Adrenal gland (tissue), 12 donors: ENCODE data around the gene TREML4. TPM values are rescaled to one million over a fixed set of nuclear protein-coding genes. Genes with fewer than 3 reads are reported as not detected.
"Not testable (repeated sequence)": the region's sequence is repeated elsewhere in the genome, so short reads cannot be mapped to it uniquely, and the experiment has no call there.

ENCODE experiments used
- DNase-seq, 7 donors: peaks; one replicate each; pipeline ENCODE4 v3.0.0-alpha.2; 2019 to 2020
- H3K27ac ChIP-seq, 5 donors: fragments of 200-600 bp; sonication (generic) in 4 of 5; 1 replicate in 3 of 5; 2 replicates in 2 of 5; pipeline versions ENCODE4 v1.5.1 to v1.8.0; 2016 to 2020; ENCODE audit warnings: mild to moderate bottlenecking in 1 of 5
- H3K27me3 ChIP-seq: fragments of 200-600 bp; 2 replicates; pipeline ENCODE4 v1.8.0; 2021
- H3K36me3 ChIP-seq, 2 donors: fragments of 200-600 bp; replicated peaks in 1 of 2; 1 replicate in 1 of 2; 2 replicates in 1 of 2; pipeline versions ENCODE4 v1.5.1 to v1.8.0; 2018 to 2022
- H3K4me1 ChIP-seq, 2 donors: fragments of 200-600 bp; replicated peaks in 1 of 2; 1 replicate in 1 of 2; 2 replicates in 1 of 2; pipeline versions ENCODE4 v1.5.1 to v1.8.0; 2018 to 2021
- H3K4me3 ChIP-seq, 4 donors: fragments of 200-600 bp; sonication (generic) in 3 of 4; one replicate each; pipeline ENCODE4 v1.5.1; 2016 to 2018
- H3K9me3 ChIP-seq, 3 donors: fragments of 200-600 bp; sonication (generic) in 1 of 3; replicated peaks in 1 of 3; 1 replicate in 2 of 3; 2 replicates in 1 of 3; pipeline versions ENCODE4 v1.5.1 to v1.8.0; 2016 to 2021
- POLR2A ChIP-seq, 2 donors: fragments of 450-650 bp; IDR thresholded peaks; one replicate each; pipeline ENCODE4 v1.6.1; 2017; ENCODE audit warnings: antibody characterized with exemption in 2 of 2, mild to moderate bottlenecking in 2 of 2, moderate library complexity in 1 of 2
- WGBS, 4 donors: extraction: QIAGEN DNeasy Blood & Tissue Kit in 2 of 4; methylation state at CpG; one replicate each; pipeline versions ENCODE4 v1.1.5 to v1.1.7; 2013 to 2017; 5-methylcytosine and 5-hydroxymethylcytosine counted together
- intact Hi-C, 2 donors: fragments of 100-400 bp; cut with DNase I; formaldehyde crosslinking; loops; one replicate each; pipeline versions ENCODE4 v1.14.1 to v1.15.0; 2022 to 2023
- polyA plus RNA-seq, 3 donors: library from polyadenylated mRNA; stranded (reverse); fragments of 200-250 nt in 2 of 3; fragments of 350-450 nt in 1 of 3; fragmentation: Illumina TruSeq in 1 of 3; extraction: RNeasy Lipid Tissue Mini Kit (QIAGEN cat#74804) in 1 of 3; gene quantifications; one replicate each; pipeline ENCODE4 v1.2.3, GENCODE V29; 2013 to 2014
- total RNA-seq, 9 donors: library from RNA; depleted of rRNA in 4 of 9; stranded (reverse); fragments of >200 nt in 4 of 9; fragments of 120-200 nt in 1 of 9; fragmentation: NEBNext Ultra II Directional in 1 of 9; extraction: Animal tissue kit (Norgen Biotek cat#: 25700) in 1 of 9; gene quantifications; one replicate each; pipeline versions ENCODE4 v1.1.0 to v1.2.4, GENCODE V29; 2013 to 2023
- TF ChIP-seq, protein P1 (sequence below), 6 experiments: fragments of 450-650 bp in 4 of 6; fragments of 200-600 bp in 2 of 6; sonication (generic) in 1 of 6; IDR thresholded peaks; 1 replicate in 5 of 6; 2 replicates in 1 of 6; pipeline versions ENCODE4 v1.5.1 to v1.8.0; 2016 to 2021; ENCODE audit warnings: antibody characterized with exemption in 6 of 6, mild to moderate bottlenecking in 2 of 6, moderate library complexity in 1 of 6
- donor health status: healthy with polysubstance abuse.
- donor health status: Bipolar disorder and iron deficiency.
- donor health status: DM: yes; HTN: yes; CAD: no.
- donor health status: DM: no; HTN: no; CAD: no.
- donor health status: DM: no; HTN: no; CAD: no.
- donor health status: DM: yes; HTN: yes; CAD: no.

Gene TREML4
- total and polyA plus RNA-seq, 12 donors = 0.06 TPM; not detected in 11

DNA sequence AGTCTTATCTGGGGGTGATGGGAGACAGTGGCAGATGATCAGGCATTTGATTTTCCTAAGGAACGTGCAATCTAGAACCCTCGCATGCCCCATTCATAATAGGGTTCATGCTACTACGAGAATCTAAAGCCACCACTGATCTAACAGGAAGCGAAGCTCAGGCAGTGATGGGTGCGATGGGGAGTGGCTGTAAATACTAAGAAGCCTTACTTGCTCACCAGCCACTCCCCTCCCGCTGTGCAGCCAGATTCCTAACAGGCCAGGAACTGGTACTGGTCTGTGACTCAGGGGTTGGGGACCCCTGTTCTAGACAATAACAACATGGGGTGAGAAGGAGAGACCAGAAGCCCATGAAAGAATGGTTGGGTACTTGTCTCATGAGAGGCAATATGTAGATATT is 4.5 kb downstream of the TREML4 start:
- 85 to 93% (median 88%) methylated on average over 6 of the region's 6 CpGs for WGBS, 4 donors
- intact Hi-C loops = no loop called here
- no peaks in the 10 kb centered on the region for H3K9me3 ChIP-seq
- H3K4me3 ChIP-seq = no peak overlapping the region
- DNase-seq = no peak
- no peaks in the 10 kb centered on the region for H3K36me3 ChIP-seq
- TF ChIP-seq, protein P1, sequence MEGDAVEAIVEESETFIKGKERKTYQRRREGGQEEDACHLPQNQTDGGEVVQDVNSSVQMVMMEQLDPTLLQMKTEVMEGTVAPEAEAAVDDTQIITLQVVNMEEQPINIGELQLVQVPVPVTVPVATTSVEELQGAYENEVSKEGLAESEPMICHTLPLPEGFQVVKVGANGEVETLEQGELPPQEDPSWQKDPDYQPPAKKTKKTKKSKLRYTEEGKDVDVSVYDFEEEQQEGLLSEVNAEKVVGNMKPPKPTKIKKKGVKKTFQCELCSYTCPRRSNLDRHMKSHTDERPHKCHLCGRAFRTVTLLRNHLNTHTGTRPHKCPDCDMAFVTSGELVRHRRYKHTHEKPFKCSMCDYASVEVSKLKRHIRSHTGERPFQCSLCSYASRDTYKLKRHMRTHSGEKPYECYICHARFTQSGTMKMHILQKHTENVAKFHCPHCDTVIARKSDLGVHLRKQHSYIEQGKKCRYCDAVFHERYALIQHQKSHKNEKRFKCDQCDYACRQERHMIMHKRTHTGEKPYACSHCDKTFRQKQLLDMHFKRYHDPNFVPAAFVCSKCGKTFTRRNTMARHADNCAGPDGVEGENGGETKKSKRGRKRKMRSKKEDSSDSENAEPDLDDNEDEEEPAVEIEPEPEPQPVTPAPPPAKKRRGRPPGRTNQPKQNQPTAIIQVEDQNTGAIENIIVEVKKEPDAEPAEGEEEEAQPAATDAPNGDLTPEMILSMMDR (IDR thresholded peaks at IDR 0.05) = no peak
- no peak for TF ChIP-seq POLR2A (IDR thresholded peaks at IDR 0.05)
- H3K27ac ChIP-seq = no peak overlapping the region
- H3K4me1 ChIP-seq = no peaks in the 10 kb centered on the region
- H3K27me3 ChIP-seq = no peaks in the 10 kb centered on the region

DNA sequence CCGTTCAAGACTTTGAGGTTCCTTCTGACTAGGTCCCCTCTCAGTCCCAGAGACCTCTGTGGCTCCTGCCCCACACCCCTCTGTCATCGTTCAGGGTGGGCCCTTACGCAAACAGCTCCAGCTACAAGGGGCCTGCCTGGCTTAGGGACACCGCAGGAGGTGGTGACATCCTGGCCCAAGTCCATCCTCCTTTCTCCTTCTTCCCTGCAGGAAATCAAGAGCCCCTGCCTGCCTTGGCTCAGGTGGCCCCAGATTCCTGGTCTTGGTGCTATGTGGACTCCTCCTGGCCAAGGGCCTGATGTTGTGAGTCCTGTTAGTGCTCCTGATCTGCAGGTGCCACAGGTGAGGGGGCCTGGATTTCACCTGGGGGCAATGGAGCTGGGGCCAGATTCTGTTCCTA is 8.1 kb downstream of the TREML4 start:
- WGBS, 4 donors = 81 to 96% (median 91%) methylated on average over 4 of the region's 4 CpGs
- H3K4me3 ChIP-seq = no peak overlapping the region
- H3K27me3 ChIP-seq = peaks cover 28% of the 10 kb centered on the region
- H3K27ac ChIP-seq = no peak overlapping the region
- H3K9me3 ChIP-seq = no peaks in the 10 kb centered on the region
- no peaks in the 10 kb centered on the region for H3K36me3 ChIP-seq
- intact Hi-C loops = no loop called here
- no peak for DNase-seq
- no peaks in the 10 kb centered on the region for H3K4me1 ChIP-seq
- no peak for TF ChIP-seq POLR2A (IDR thresholded peaks at IDR 0.05)
- TF ChIP-seq, protein P1 (IDR thresholded peaks at IDR 0.05) = no peak

DNA sequence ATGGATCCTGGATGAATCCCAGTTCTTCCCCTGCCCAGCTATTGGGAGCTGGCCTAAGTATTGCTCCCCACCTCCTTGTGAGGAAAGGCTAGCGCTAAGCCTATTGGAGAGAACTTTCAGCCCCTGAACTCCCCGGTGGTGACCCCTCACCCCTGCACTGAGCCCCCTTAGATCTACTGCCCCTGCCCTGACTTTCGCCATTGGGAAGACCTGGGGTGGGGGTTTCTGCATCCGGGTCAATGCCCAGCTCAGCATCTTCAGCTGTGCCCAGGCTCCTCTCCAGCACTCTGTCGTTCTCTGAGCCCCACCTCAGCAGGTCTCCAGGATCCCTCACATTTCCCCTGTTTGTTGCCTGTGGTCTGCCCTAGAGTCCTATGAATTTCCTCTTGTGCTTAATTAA is 9.0 kb downstream of the TREML4 start:
- 59 to 84% (median 65%) methylated on average over 3 to 5 of the region's 5 CpGs for WGBS, 4 donors
- intact Hi-C loops = no loop called here
- H3K36me3 ChIP-seq = no peaks in the 10 kb centered on the region
- no peak for DNase-seq
- TF ChIP-seq, protein P1 (IDR thresholded peaks at IDR 0.05) = no peak
- TF ChIP-seq POLR2A (IDR thresholded peaks at IDR 0.05) = no peak
- H3K9me3 ChIP-seq = no peaks in the 10 kb centered on the region
- H3K4me1 ChIP-seq = no peaks in the 10 kb centered on the region
- H3K4me3 ChIP-seq = no peak overlapping the region
- H3K27ac ChIP-seq = no peak overlapping the region
- H3K27me3 ChIP-seq = peaks cover 28% of the 10 kb centered on the region

DNA sequence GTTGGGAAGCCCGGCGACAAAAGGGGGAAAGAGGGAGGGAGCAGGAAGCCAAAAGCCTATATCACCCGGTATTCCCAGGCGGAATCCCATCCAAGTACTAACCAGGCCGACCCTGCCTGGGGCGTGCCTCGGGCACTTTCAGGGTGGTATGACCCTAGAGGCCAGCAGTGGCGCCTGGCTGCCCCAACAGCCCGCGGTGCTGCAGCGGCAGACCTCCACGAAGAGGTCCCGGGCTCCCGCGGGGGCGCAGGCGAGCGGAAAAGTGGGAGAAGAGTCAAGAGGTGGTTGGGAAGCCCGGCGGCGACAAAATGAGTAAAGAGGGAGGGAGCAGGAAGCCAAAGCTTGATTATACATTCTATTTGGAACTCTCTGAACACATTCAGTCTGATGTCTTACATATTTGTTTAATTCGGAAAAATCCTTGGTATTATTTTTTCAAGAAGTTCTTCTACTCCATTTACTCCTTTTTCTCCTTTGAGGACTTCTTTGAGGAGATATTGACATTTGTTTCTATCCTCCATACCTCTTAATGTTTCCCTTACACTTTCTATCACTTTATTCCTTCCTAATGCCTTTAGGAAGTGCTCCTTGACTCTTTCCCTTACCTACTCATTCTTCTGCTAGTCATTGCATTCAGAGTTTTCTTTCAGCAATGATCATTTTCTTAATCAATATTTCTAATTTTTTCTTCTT is 11.5 kb downstream of the TREML4 start:
- DNase-seq = no peak
- Histone ChIP-seq H3K27ac (no peak overlapping the region), H3K4me3 (no peak overlapping the region), H3K4me1 (no peaks in the 10 kb centered on the region), H3K27me3 (peaks cover 28% of the 10 kb centered on the region), H3K9me3 (no peaks in the 10 kb centered on the region), H3K36me3 (no peaks in the 10 kb centered on the region)
- 18 to 24% (median 20%) methylated on average over 22 of the region's 22 CpGs for WGBS, 4 donors
- intact Hi-C loops = no loop called here
- TF ChIP-seq, protein P1 (IDR thresholded peaks at IDR 0.05) = no peak
- no peak for TF ChIP-seq POLR2A (IDR thresholded peaks at IDR 0.05)

DNA sequence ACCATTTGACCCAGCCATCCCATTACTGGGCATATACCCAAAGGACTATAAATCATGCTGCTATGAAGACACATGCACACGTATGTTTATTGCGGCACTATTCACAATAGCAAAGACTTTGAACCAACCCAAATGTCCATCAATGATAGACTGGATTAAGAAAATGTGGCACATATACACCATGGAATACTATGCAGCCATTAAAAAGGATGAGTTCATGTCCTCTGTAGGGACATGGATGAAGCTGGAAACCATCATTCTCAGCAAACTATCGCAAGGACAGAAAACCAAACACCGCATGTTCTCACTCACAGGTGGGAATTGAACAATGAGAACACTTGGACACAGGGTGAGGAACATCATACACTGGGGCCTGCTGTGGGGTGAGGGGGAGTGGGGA is 18.4 kb downstream of the TREML4 start:
- H3K9me3 ChIP-seq, H3K4me3 ChIP-seq, intact Hi-C loops, H3K27ac ChIP-seq, H3K27me3 ChIP-seq, H3K36me3 ChIP-seq, DNase-seq, H3K4me1 ChIP-seq: not testable (repeated sequence)
- WGBS, 4 donors = 88 to 95% (median 93%) methylated on average over 3 to 4 of the region's 4 CpGs
